Measurements from ENCODE around the gene TMEM129.
"Not testable (repeated sequence)": the region's sequence is repeated elsewhere in the genome, so short reads cannot be mapped to it uniquely, and the experiment has no call there.

Gene TMEM129

DNA sequence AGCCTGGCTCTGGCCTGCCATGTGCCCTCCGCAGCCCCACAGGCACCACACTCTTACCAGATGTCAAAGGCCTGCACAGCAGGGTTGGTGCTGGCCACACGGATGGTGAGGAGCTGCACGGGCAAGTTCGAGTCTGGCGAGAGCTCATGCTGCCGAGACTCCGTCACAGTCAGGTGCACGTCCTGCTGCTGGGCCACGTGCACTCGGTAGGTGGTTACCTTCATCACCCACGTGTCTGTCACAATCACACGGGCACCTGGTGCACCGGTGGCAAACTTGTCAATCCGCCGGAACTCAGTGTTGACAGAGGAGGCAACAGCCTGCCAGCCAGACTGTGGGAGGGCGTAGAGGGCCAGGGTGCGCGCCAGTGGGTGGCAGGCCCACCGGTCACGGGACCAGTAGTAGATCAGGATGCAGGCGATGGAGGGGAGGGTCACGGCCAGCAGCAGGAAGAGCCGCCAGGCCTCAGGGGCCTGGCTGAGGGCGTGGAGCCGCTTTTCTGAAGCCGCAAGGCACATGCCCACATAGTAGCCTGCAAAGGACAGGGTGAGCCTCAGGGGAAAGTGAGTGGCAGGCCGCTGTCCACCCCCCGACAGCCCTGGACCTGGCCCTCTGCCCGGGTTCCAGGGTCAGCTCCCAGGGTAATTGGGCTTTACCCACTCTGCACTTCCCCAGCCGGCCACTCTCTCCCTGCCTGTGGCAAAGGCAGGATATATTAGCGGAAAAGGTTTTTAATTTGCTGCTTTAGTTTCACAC lies 2.9 kb downstream of the TMEM129 start:
- no peak for DNase-seq

DNA sequence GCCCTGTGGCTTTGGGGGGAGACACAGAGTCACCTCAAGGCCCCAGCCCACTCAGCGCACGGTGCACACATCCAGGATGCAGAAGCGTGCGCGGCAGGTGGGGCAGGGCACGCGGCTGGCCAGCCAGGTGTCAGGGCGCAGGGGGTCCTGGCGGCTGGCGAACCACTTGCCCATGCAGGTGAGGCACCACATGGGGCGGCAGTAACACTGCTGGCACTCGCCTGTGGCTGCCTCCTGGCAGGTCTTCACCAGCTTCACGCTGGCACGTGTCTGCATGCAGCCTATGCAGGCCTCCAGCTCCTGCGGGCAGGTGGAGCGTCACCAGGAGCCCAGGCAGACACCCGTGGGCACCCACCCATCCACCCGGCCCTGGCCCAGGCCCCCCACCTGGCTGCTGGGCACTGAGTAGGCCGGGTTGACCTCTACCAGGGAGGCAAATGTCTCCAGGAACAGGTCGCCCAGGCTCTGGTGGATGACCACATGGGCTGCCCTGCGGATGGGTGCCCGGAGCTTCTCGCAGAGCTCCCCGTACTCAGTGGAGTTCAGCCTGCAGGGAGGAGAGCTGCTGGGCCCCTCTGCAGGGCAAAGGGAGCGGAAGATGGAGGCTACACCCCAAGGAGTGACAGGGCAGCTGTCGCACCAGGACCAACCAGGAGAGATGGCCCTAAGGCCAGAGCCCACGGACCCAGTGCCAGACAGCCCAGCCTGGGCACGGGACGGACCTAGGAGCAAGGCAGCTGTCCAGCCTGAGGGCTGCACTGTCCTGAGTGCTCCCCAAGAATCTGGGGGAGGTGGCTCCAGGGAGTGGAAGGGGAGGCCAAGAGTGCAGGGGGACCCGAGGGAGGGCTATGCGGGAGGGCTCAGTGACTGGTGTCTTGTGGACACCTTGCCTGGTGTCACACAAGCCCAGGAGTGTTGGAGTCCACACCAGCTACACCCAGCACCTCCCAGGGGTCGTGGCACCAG lies 3.7 kb downstream of the TMEM129 start:
- no peak for DNase-seq

DNA sequence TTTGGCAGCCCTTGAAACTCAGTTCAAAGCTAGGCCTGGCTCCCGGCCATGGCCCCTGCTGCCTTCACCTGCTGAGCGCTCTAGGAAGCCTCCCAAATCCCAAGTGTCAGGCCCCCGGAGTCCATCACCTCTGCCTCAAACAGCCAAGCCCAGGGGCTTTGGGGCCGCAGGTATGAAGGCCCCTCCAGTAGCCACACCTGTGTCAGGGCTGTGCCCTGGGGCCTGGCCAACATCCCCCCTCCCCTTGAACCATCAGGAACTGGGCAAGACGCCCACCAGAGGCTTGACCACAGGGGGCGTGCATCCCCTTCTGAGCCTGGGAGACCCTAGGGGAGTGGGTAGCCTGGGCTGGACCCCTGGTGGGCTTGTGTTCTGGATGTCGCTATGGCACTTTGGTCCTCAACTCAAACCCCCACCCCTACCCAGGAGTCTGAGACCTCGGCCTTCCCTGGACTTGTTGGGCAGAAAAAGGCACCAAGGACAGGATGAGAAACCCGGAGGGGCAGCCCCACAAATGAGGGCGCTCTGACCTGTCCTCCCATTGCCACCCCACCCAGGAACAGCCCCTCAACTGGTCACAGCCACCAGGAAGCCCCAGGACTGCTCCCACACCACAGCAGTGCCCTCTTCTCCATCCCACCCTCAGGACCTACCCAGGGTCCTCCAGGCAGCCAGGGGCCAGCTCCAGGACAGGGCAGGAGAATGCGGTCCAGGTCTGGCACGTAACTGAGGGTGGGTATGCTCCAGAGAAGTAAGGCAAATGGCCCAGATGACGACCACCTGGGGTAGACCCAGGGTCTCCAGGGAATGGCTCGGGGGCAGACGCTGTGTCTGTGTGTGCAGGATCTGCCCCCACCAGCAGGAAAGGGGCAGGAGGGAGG lies 4.8 kb downstream of the TMEM129 start:
- DNase-seq: no peak

DNA sequence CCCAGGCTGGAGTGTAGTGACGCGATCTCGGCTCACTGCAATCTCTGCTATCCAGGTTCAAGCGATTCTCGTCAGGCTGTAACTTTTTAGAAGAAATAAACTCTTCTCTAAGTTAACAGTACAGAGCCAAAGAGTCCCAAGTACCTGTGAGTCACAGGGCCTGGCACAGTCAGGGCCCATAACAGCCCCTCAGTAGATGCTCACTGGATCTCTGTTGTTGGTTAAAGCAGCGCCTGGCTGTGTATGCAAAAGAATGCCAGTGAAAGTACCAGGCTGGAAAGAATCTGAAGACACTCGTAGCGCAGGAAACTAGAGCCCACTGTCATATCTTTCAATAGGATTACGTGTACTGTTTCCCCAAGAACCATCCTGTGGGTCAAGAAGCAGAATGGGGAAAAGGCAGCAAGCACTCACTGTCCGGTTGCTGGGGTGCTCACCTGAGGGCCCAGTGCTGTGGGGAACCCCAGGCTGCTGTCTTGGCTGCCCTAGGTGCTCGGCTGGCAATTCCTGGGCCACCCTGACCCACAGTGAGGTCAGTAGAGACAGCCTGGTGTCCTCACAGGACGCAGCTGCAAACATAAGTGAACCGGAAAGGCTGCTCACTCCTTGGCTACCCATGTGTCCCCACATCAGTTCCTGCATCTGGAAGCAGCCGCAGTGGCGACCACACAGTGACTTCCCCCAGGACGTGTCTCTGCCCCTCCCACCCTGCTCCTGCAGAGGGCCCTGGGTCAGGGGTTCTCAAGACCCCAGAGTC lies 5.9 kb downstream of the TMEM129 start:
- DNase-seq: no peak

DNA sequence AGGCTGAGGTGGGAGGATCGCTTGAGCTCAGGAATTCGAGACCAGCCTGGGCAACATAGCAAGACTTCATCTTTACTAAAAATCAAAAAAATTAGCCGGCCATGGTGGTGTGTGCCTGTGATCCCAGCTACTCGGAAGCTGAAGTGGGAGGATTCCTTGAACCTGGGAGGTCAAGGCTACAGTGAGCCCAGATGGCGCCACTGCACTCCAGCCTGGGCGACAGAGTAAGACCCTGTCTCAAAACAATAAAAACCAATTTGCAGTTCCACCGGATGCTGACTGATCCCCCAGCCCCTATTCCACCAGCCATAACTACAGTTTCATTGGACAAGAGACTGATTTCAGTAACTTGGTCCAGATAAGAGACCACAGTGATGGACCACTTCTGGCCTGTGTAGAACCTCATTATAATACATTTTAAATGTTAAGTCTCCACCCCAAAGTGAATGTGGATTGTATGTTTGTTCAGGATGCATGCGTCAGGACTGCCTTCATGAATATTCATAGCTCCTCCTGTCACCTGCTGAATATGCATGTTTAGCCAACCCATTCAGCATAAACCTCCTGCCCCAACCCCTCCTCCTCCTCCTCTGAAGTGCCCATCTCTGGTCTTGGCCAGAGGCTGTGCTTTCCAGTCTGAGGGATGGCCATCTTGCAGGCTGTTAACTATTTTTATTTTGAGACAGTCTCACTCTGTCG lies 6.7 kb downstream of the TMEM129 start:
- DNase-seq: no peak

DNA sequence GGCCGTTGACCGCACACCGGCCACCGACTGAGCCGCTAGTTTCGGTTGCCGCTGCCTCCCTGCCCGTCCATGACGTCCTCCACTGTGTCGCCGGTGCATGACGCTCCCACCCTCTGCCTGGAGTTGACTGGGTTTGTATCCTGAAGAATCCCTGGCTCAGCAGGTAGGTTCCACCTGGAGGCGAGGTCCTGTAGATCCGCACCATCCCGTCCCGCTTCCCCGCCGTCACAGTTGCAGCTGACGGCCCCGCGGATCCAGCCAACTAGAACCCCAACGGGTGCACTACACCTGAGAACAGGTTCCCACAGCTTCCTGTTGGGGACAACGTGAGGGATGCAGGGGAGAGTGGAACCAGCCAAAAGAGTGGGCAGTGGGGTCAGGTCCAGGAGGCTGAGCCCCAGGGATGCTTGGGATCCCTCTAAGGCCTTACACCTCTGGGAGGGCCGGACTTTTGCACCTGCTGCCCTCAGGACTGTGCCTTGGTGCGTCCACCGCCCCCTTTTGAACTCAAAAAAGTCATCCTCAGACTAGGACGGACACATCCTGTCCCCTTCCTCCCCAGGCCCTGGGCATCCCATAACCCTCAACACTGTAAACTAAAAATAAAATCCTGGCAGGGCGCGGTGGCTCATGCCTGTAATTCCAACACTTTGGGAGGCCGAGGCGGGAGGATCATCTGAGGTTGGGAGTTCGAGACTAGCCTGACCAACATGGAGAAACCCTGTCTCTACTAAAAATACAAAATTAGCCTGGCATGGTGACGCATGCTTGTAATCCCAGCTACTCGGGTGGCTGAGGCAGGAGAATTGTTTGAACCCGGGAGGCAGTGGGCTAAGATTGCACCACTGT lies 7.9 kb downstream of the TMEM129 start:
- no peak for DNase-seq

DNA sequence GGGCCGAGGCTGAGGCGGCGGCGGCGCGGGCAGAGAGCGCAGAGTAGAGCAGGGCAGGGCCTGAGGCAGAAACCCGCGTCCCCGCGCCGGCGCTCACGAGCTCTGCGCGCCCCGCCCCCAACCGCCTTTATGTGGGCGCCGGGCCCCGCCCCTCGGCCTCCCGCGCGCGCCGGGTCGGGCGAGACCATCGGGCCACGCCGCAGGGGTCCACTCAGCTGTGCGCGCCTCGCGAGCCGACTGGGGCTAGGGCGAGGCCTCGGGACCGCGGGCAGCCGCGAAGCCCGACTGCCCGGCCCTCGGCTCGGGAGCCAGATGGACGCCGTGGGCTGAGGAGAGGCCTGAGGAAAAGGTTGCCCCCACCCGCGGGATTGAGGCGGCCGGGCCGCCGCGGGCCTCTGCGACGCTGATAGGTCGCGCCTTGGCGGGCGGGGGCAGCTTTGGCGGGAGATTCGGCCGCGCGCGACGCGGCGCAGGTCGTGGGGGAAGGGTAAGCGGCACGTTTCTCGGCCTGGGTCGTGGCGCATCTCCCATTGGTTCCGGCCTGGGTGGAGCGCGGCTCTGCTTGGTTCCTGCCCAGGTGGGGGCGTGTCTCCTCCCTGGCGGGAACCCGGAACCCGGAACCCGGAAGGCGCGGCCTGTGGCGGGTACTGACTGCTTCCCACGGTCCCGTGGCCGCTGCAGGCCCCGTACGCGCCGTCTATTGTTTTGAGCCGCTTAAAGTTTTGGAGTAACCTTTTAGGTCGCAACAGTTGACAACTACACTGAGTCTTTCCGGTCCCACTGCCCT lies 8.7 kb downstream of the TMEM129 start, which contains the start of gene SLBP:
Gene SLBP (minus strand): TSS at position 104 of the 787 bp plus-strand sequence. CDS start 131 bp downstream, outside the sequence.
- DNase-seq: peak; percentile 56

DNA sequence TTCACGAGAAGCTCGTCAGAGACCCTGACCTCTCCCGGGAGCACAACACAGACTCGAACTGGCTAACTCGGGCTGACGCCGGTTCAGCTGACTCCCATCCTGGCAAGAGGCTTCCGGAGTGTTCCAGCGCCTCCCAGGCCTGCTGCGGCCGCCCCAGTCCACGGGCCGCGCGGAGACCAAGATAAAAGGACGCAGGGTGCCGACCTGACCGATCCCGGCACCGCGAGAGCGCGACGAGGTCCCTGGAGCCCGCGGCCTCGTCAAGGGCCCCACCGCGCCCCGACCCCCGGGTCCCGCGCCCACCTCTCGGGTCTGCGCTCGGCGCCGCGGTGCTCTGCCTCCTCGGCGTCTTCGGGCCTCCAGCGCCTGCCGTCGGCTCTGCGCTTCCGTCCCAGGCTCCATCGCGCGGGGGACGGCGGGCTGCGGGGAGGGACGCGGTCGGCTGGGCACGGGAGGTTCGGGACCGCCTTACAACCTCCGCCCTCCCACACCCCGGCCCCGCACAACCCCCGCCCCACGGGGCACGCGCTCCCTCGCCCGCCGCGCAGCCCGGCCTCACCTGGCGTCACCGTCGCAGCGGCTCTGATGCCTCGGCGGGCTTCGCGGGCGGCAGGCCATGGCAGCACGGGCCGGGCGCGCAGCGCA lies 9.4 kb downstream of the TMEM129 start:
- no peak for DNase-seq

DNA sequence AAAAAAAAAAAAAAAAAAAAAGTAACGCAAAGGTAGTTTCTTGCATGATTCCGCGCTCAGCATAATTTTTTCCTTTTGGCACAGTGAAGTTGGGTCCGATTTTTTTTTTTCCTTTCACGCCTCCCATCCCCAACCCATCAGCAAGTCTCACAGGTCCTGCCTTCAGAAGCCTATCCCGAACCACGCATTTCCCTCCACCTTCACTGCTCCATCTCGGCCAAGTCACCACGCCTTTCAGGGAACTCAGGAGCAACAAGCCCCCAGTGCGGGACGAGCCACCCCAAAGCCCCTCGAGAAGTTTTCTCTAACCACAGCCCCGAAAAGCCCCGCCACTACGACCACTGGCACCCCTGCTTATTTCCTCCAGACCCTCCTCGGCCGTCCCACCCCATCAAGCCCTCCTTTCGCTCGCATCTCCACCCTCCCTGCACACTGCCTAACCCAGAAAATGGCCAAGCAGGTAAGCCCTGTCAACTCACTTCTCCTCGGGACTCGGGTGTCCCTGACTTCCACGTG lies 10.0 kb downstream of the TMEM129 start:
- DNase-seq: no peak

DNA sequence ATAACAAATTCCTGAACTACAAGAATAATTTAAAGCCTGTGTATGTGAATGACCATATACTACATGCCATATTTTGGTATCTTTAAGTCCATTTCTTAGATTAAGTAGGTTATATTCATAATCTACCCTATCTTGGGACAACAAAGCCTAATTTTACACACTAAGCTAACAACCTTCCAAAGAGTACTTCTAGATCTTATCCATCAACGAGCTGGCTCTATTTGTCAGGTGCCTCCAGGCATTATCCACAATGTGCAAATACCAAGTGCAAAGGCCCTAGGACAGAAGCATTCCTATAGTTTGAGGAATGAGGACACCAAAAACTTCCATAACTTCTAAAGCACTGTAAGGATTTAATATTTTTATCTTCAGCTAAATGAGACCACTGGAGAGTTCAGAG lies 12.5 kb downstream of the TMEM129 start:
- DNase-seq: no peak

DNA sequence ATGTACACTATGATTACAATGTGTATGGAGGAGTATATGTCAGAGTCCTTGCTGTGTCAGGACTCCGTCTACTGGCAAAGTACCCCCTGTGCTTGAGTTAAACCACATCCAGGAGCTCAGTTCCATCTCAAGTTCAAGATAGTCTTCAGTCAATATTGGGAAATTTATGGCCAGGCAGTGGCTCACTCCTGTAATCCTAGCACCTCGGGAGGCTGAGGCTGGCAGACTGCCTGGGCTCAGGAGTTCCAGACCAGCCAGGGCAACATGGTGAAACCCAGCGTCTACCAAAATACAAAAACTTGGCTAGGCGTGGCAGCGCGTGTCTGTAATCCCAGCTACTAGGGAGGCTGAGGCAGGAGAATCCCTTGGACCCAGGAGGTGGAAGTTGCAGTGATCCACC lies 14.8 kb downstream of the TMEM129 start:
- DNase-seq: no peak

DNA sequence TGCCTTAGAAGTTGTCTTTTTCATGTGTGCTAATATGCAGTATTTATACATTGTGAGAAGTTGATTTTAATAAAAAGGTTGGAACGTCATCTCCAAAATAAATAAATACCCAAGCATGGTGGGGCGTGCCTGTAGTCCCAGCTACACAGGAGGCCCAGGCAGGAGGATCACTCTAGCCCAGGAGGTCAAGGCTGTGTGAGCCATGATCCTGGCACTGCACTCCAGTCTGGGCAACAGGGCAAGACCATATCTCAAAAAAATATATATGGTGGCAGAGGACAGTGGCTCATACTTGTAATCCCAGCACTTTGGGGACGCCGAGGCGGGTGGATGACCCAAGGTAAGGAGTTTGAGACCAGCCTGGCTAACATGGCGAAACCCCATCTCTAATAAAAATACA lies 15.4 kb downstream of the TMEM129 start:
- no peak for DNase-seq

DNA sequence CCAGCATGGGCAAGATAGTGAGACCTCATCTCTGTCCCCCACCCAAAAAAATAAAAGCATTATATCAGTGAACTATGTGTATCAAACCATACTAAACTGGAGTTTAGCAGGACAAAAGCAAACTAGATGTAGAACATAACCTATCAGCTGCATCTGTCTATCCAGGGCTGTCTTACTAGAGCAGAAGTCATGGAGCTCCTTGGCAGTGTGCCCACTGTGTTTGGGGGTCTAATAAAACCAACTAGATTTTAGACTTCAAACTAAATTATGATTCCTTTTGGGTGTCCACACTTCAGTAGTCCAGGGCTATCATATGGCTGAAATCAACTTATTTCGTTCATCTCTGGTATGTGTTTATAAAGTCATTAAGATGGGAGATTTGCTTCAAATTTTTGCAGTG lies 17.3 kb downstream of the TMEM129 start:
- no peak for DNase-seq

DNA sequence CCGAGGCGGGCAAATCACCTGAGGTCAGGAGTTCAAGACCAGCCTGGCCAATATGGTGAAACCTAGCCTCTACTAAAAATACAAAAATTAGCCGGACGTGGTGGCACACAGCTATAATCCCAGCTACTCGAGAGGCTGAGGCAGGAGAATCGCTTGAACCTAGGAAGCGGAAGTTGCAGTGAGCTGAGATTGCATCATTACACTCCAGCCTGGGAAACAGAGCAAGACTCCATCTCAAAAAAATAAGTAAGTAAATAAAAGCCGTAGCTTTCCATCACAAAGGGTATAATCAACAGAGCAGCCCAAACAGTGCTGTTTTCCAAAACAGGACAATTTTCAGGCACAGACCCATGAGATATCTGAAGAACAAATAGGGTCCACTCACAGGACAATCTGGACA lies 19.5 kb downstream of the TMEM129 start:
- DNase-seq: not testable (repeated sequence)

DNA sequence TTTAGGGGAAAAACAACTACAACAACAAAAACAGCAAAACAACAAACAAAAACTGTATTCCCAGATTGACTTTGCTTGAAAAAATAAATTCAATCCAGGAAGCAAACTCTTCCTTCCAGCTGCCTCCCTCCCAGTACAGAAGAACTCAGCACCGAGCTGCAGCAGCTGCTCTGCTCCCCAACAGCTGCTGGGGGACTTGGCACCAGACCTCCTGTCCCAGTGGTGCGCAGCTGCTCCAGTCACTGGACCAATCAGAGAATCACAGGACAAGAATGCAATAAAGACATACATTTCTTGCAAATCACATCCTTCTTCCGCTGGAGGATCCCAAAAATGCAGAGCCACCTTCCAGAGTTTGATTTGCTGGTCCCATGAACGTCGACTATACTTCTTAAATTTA lies 25.2 kb downstream of the TMEM129 start:
- DNase-seq: no peak

DNA sequence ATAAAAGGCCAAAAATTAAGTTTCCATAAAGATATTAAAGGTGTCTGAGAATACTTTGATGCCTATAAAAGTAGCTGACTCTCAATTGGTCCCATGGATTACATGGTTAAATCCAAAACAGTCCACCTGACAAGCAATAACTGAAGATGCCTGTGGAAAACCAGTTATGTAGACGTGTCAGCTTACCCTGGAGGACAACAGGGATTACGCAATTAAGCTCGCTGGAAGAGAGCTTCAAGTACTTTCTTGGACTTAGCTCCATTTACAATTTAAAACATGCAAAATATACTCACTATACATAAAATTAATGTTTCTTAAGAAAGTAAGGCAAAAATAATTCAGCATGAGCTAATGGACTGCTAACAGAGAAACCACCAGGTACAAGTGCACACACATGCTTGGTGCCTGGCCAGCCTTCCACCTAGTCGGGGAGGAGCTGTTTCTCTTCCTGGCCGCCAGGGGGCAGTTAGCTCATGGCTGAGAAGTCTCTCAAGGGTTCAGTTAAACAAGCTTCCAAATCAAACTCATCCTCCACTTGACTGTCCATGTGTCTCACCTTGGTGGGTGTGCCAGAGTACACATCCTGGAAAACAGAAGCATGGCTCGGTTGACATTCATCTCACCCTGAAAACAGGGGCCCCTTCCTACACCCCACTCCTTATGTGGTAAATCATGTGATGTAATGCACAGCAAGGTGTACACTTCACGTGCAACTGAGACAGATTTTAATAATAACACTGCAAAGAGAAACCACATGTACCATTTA lies 27.8 kb downstream of the TMEM129 start:
- no peak for DNase-seq

DNA sequence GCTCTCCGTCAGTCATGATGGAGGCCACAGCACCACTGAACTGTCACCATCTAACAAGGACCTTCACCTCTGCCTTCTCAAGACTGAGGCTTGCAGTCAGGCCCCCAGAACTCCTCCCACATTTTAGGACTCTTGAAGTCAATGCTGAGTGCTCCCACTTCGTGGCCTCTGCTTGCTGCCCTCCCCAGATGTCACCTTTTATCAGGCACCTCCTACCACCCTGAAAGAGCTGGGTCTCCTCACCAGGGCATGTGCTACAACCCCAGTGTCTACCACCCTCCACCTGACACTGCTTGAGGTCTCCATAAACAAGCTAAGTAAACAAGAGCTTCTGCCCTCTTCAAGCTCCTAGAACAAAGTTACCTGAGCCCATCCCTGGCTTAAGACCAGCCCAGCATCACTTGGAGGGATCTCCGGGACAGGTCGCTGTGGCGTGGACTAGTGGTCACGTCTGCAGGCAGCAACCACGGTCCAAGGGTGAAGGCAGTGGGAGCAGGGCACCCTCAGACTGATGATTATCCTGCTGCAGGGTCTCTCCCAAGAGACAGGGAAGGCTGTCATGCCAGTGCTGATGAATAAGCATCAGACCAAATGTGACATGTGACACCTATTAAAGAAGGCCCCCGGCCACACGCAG lies 29.3 kb downstream of the TMEM129 start:
- DNase-seq: no peak

DNA sequence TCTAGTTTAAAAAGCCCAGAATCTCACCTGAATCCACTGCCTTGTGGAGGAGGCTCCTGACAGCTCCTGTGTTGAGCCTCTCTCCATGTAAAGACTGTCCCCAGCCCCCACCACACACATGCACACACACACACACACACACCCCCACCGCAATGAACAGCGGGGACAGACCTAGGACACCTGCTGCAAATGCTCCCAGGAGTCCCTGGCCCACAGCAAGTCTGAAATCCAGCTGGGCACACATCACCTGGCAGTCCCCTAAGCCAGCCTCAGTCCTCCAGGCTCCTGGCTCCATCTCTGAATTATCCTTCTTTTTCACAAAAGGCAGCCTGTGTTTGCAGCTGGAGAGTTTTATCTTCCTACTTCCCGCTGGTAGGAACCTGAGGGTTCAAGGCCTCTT lies 30.4 kb downstream of the TMEM129 start:
- no peak for DNase-seq
